Measurements from ENCODE around the gene CCNK.

CCNK gene

DNA sequence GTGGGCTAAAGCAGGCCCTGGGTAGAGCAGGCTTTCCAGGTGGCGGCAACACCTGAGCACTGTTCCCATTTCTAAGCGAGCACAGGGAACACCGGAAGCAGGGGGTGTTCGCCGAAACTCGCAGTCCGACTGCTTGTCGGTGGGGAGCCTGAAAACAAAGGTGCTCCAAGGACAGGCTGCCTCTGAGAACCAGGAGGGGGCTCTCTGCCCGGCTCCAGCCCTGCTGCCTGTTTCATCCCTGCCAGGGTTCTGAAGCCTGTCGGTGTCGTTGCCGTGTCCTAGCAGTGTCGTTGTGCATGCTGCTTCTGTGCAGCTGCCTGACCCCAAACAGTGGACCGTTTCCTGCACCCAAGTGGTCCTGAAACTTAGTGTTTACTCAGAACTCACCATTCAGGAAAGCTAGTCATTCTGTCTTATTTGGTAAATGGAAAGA lies 21.8 kb downstream of the CCNK start:
- TF ChIP-seq SIN3A (IDR thresholded peaks at IDR 0.05; ENCODE audit: borderline replicate concordance, insufficient read depth, low read length): no peak
- TF ChIP-seq POLR2AphosphoS5 (IDR thresholded peaks at IDR 0.05; ENCODE audit: low read depth, low read length): no peak
- TF ChIP-seq FOXP2 (optimal IDR thresholded peaks at IDR 0.05; ENCODE audit: borderline replicate concordance, extremely low read depth, extremely low read length, insufficient read depth): no peak
- TF ChIP-seq, protein P1, sequence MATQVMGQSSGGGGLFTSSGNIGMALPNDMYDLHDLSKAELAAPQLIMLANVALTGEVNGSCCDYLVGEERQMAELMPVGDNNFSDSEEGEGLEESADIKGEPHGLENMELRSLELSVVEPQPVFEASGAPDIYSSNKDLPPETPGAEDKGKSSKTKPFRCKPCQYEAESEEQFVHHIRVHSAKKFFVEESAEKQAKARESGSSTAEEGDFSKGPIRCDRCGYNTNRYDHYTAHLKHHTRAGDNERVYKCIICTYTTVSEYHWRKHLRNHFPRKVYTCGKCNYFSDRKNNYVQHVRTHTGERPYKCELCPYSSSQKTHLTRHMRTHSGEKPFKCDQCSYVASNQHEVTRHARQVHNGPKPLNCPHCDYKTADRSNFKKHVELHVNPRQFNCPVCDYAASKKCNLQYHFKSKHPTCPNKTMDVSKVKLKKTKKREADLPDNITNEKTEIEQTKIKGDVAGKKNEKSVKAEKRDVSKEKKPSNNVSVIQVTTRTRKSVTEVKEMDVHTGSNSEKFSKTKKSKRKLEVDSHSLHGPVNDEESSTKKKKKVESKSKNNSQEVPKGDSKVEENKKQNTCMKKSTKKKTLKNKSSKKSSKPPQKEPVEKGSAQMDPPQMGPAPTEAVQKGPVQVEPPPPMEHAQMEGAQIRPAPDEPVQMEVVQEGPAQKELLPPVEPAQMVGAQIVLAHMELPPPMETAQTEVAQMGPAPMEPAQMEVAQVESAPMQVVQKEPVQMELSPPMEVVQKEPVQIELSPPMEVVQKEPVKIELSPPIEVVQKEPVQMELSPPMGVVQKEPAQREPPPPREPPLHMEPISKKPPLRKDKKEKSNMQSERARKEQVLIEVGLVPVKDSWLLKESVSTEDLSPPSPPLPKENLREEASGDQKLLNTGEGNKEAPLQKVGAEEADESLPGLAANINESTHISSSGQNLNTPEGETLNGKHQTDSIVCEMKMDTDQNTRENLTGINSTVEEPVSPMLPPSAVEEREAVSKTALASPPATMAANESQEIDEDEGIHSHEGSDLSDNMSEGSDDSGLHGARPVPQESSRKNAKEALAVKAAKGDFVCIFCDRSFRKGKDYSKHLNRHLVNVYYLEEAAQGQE (IDR thresholded peaks at IDR 0.05; ENCODE audit: insufficient read depth in 1 of 2, low read depth in 2 of 2, low read length in 2 of 2): no peak

DNA sequence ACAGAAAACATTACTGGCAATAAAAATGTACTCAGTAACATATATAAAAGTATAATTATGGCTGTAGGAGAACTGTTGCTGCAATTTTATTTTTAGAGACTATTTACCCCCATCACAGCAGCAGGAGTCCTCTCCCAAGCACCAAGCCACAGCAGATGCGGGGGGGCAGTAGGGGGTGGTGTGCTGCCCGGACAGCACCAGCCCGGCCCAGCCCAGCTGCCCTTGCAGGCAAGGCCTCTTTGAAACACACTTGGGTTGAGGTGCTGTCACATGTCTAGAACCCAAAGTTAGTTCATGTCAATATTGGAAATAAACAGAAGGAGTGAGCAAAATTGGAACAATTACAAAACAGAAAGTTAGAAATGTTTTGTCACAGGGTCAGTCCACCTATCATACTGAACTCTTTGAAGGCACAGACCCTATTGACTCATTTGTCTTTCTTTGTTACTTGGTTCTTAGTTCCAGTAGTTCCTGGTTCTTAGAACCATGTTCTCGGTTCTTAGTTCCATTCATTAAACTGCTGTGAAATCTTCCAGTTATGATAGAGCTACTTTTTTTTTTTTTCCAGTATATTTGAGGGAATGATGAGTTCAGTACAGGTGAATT lies 22.7 kb downstream of the CCNK start:
- TF ChIP-seq SIN3A (IDR thresholded peaks at IDR 0.05; ENCODE audit: borderline replicate concordance, insufficient read depth, low read length) (no peak), POLR2AphosphoS5 (IDR thresholded peaks at IDR 0.05; ENCODE audit: low read depth, low read length) (no peak), TAF1 (IDR thresholded peaks at IDR 0.05; ENCODE audit: borderline replicate concordance, insufficient read depth, low read length) (no peak), FOXP2 (optimal IDR thresholded peaks at IDR 0.05; ENCODE audit: borderline replicate concordance, extremely low read depth, extremely low read length, insufficient read depth) (no peak)
- TF ChIP-seq, protein P1 (IDR thresholded peaks at IDR 0.05; ENCODE audit: insufficient read depth in 1 of 2, low read depth in 2 of 2, low read length in 2 of 2): no peak

DNA sequence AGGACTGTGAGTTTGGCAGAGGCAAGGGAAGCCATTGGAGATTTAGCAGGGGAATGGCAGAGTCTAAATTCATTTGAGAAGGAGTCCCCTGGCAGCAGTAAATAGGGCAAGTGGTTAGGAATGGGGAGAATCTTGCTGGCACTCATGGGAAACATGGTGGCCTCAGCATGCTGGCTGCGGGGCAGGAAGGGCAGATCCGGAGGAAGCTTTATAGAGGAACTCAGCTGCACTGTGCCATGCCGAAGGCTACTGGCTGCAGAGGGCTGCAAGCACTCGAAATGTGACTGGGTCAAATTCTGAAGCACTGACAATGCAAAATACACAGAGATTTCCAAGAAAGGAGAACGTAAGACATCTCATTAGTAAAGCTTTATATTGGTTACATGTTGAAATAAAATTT lies 23.9 kb downstream of the CCNK start:
- TF ChIP-seq POLR2AphosphoS5 (IDR thresholded peaks at IDR 0.05; ENCODE audit: low read depth, low read length) (no peak), SIN3A (IDR thresholded peaks at IDR 0.05; ENCODE audit: borderline replicate concordance, insufficient read depth, low read length) (no peak), TAF1 (IDR thresholded peaks at IDR 0.05; ENCODE audit: borderline replicate concordance, insufficient read depth, low read length) (no peak), FOXP2 (optimal IDR thresholded peaks at IDR 0.05; ENCODE audit: borderline replicate concordance, extremely low read depth, extremely low read length, insufficient read depth) (no peak)
- TF ChIP-seq, protein P1 (IDR thresholded peaks at IDR 0.05; ENCODE audit: insufficient read depth in 1 of 2, low read depth in 2 of 2, low read length in 2 of 2): no peak

DNA sequence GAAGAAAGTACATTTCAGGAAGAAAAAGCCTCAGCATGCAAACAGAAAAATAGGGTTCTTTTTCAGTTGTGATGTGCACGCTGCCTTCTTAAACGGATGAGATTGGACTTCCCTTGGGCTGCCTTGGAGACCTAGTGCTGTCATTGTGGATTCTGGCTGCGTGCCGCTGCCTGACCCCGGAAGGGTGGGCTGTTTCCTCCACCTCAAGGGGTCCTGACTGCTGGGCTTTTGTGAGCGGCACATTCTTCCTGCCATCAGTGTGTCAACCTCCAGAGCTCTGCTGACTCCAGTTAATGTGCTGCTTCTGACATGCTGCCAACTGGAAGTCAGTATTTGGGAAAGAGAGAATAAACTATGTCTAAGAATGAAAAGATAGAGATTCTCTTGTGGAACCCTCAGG lies 25.1 kb downstream of the CCNK start:
- TF ChIP-seq FOXP2 (optimal IDR thresholded peaks at IDR 0.05; ENCODE audit: borderline replicate concordance, extremely low read depth, extremely low read length, insufficient read depth) (no peak), POLR2AphosphoS5 (IDR thresholded peaks at IDR 0.05; ENCODE audit: low read depth, low read length) (no peak), TAF1 (IDR thresholded peaks at IDR 0.05; ENCODE audit: borderline replicate concordance, insufficient read depth, low read length) (no peak), SIN3A (IDR thresholded peaks at IDR 0.05; ENCODE audit: borderline replicate concordance, insufficient read depth, low read length) (no peak)
- TF ChIP-seq, protein P1 (IDR thresholded peaks at IDR 0.05; ENCODE audit: insufficient read depth in 1 of 2, low read depth in 2 of 2, low read length in 2 of 2): no peak

Measured in PFSK-1 (cell line).